C1 segment of cervical spinal cord (tissue), 14 donors: ENCODE data around the gene SYCE3.

Source experiments
- DNase-seq, 14 donors: peaks; one replicate each; lab custom pipeline; 2025; lab: John Stamatoyannopoulos, UW

Gene SYCE3

GRCh38 chr22:50503475-50504145 is 59.1 kb downstream of the SYCE3 start:
- DNase-seq = no peak

- no peak for DNase-seq
These were observed 59.9 kb downstream of the SYCE3 start for GRCh38 chr22:50502628-50503474.

GRCh38 chr22:50502096-50502495 is 60.6 kb downstream of the SYCE3 start:
- no peak for DNase-seq
